HG02884 (cell line): ENCODE data around the gene LSM10.

Experiments used
- ATAC-seq: cut with Tn5 transposase; IDR thresholded peaks from one replicate; pipeline ENCODE4 v1.9.1; 2021; ENCODE audit warnings: mild to moderate bottlenecking, moderate library complexity; ENCODE audit not compliant: unreplicated experiment

LSM10 gene

DNA sequence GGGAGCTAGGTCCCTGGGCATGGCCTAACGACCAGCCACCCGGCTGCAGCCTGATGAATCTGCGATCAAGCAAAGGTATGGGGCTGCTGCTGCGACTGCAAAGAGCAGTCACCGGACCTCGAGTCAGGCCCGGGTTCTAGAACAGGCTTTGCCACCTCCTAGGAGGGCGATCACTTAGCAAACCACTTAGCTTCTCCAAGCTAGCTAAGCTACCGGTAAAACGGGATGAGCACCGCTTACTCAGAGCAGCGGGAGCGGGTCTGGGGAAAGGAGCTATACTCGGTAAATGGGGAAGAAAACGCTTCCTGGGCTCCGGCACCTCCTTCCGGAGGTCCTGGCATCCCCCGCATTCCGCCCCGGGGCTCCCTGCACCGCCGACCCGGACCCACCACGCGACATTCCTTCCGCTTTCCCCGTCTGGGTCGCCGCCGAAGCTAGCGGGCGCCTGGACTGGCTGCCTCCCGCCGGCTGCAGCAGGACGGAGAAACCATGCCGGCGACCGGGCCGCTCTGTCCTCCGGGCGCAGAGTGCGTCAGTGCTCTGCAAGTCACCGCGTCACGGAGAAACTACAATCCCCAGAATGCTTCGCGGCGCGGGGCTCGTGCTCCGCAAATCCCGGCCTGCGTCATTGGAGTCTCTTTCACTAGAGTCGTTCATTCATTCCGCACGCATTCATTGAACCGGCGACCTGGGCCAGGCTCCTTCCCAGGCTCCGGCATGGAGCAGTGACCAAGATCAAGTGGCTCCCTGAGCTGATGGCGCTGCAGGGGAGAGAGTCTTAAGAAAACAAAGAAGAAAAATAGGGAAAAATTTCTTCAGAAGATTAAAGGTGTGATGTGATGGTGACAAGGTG is at the start of gene LSM10:
Gene LSM10, minus strand, starts transcription at position 531 of the 853 bp plus-strand sequence. CDS start 3,779 bp downstream, outside the sequence.
- peak; percentile 48 for ATAC-seq

GRCh38 chr1:36447450-36447849 is 49.7 kb upstream of the LSM10 start:
- no peak for ATAC-seq

GRCh38 chr1:36446746-36447145 is 49.0 kb upstream of the LSM10 start:
- ATAC-seq = no peak

DNA sequence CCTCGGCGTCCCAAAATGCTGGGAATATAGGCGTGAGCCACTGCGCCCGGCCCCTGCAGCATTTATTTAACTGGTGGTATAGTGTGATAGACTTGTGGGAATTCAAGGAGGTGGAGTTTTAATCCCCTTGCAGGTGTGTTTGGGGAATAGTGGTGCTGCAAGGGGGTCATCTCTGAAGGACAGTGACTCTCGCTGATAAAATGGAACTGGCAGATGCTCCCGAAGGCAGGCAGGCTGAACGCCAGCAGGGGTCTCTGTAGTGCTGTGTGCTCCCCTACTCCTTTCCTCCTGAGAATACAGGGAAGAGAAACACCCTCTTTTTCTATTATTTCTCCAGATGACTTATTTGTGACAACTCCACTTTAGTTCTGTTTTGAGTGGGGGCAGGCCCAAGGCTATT is 48.6 kb upstream of the LSM10 start:
- no peak for ATAC-seq

DNA sequence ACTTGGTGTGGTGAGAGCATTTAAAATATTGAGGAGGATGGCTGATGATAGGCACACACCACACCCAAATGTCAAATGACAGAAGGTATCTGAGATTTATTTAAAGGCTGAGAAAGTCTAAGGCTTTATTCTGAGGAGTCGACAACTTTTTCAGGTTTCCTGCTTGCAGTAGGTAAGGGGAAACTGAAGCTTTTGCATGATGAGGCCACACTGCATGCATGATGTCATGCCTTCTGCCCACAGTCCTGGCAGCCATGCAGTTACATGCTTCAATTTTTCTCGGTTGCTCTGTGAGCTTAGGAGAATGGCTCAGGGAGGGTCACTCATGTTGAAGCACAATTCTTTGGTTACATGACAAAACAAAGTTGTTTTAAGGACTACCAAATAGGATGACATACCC is 45.6 kb upstream of the LSM10 start:
- no peak for ATAC-seq

GRCh38 chr1:36442337-36442736 is 44.6 kb upstream of the LSM10 start:
- no peak for ATAC-seq

DNA sequence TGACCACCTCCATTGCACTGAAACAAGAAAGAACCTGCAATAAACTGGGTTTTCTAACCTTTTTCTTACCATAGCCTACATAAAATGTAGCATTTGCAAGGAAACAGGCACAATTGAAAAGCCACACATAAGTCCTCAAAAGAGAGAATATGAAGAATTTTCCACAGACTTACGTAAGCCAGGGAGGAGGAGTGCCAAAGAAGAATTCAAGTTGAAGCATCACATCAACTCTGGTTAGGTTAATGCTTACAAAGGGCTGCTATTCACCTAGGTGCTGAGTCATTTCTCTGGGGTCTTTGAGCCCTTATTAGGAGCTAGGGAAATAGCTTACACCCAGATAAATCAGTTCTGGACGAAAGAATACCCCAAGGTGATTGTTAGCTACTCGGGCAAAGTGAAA is 42.9 kb upstream of the LSM10 start:
- no peak for ATAC-seq

- no peak for ATAC-seq
These were observed 42.3 kb upstream of the LSM10 start for GRCh38 chr1:36440044-36440443.

DNA sequence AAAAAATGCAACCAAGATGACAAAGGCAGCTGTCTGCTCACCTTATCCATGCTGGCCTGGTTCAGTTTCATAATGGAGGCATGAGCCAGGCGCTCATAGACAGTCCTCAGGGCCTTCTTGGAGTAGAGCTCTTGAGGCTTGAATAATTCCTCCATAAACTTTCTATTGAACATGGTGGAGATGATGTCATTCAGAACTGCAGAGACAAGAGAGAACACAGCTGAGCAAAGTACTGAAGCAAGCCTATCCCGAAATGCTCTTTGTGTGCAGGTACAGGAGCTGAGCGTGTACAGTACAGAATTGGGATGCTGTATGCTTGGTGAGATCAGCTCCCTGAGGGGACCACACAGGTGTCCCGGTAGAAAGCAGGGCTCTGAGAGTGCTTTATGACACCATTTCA is 41.0 kb upstream of the LSM10 start:
- ATAC-seq = no peak

- no peak for ATAC-seq
These were observed 39.1 kb upstream of the LSM10 start for GRCh38 chr1:36436821-36437220.

- no peak for ATAC-seq
These were observed 35.4 kb upstream of the LSM10 start for GRCh38 chr1:36433102-36433501.

GRCh38 chr1:36432616-36433015 is 34.9 kb upstream of the LSM10 start:
- ATAC-seq = no peak

DNA sequence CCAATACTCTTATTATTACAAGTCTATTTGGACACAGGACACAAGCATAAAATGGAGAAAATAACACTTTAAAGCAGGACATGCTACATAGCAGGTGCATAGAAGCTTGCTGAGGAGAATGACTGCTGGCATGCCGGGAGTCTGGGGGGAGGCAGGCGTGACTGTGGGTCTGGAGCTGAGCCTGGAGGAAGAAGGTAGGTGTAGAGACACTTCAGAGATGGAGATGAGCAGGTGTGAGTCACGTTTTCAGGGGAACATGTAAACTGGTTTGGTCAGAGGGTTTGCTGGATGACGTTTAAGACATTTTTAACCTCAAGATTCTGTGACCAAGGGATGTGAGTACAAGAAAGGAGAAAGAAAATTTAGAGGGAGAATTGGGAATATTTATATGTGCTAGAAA is 28.1 kb upstream of the LSM10 start:
- no peak for ATAC-seq

- ATAC-seq = no peak
These were observed 23.9 kb upstream of the LSM10 start for GRCh38 chr1:36421649-36422048.

- ATAC-seq = no peak
These were observed 23.2 kb upstream of the LSM10 start for GRCh38 chr1:36420836-36421317.

DNA sequence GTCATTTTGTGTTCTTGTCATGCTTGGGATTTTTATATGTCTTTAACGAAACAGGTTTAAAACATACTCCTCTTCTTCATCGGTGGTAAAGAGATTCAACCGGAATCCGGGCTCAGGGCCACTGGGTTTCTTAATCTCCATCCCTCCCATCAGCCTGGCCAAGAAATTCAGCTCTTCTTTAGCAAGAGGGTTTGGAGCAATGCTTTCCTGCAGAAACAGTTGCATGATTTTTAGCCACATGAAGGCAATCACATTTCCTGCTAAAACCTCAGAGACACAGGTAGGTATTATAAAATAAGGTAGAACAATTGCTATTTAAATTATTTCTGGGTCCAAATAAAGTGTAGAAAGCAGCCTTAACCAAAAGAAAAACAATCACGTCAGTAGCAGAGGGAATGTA is 22.7 kb upstream of the LSM10 start:
- ATAC-seq = no peak

DNA sequence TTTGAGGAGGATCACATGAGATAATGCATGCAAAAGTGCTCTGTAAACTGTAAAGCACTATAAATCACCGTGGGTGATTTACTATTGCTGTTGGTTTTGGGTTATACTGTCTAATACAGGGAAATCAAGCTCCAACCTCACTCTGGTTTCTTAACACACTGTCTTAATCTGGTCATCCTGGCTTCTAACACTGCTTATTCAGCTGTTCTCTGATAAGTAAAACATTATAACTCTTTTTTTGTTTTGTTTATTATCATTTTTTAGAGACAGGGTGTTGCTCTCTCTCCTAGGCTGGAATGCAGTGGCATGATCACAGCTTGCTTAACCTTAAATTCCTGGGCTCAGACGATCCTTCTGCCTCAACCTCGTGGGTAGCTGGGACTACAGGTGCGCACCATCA is 21.9 kb upstream of the LSM10 start:
- no peak for ATAC-seq

- no peak for ATAC-seq
These were observed 21.4 kb upstream of the LSM10 start for GRCh38 chr1:36419140-36419539.

DNA sequence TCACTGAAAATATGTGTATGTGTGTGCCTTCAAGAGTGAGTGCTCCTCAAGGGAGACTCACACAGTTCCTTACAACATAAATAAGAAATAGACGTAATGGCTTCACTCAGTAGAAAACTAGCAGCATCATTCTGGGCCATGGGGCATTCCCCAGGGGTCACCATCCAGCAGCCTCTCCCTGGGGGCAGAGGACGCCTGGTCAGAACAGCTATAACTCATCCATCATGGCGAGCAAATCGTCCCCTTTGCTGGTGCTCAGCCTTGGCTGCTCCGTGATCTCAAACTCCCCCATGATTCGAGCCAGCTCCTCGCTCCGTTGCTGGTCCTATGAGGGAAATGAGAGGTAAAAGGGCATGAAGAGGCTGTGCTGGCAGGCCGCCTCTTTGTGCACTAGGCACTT is 20.2 kb upstream of the LSM10 start:
- no peak for ATAC-seq

GRCh38 chr1:36415661-36416326 is 18.1 kb upstream of the LSM10 start:
- ATAC-seq = no peak

GRCh38 chr1:36414384-36414783 is 16.7 kb upstream of the LSM10 start:
- ATAC-seq = no peak
